ENCODE measurements around the gene ZSCAN9. TPM values are rescaled to one million over a fixed set of nuclear protein-coding genes. Genes with fewer than 3 reads are reported as not detected.

Gene ZSCAN9
- total and polyA plus RNA-seq, 2 of the 13 experiments (the other 11 are each of a cell fraction or from before 2014, with no cell fraction given): 14.6 to 17.8 TPM

DNA sequence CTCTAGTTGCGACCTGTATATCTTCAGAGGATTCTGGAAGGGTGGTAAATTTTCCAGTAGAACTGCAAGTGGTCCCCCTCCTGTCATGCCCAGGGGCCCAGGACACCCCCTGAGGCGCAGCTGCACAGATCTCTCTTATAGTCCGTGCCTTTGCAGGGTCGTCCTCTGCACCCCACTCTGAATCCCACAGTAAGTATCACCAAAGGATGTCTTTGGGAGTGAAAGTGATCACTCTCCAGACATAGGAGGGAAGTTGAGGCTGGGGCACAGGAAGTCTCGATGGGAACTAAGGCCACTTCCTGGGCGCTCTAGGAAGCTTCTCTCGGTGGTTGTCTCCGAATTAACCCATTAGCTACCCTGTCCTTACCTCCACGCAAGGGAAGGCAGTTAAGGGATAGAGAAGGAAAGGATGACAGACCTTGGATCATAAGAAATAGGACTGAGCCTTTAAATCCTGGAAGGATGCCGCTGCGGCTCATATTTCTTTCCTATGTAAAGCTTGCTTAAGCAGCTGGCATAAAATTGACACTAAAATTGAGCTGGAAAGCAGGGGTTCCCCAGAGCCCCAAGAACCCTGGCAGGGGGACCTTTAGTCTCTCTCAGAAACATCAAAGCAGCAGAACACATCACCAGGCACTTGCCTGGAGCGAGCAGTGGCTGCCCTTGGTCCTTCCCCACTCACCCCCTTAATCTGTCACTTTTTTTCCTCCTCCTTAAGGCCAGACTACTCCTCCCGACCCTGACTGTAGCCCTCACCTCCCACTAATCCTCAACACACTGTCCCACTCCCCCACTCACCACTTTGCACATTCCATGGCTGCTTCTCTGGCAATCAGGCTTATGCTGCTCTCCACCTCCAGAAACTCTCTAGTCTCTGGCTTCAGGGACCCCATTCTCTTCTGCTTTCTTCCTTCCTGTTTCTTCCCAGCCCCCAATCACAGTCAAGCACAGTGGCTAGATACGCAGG, 27.2 kb downstream of the ZSCAN9 start, which contains the start of gene ZKSCAN4 (continued):
- TF ChIP-seq, protein P1, sequence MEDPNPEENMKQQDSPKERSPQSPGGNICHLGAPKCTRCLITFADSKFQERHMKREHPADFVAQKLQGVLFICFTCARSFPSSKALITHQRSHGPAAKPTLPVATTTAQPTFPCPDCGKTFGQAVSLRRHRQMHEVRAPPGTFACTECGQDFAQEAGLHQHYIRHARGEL (CRISPR knock-in tag; IDR thresholded peaks at IDR 0.05): no peak
- no peak for TF ChIP-seq ZBTB42 (CRISPR knock-in tag; IDR thresholded peaks at IDR 0.05)
- TF ChIP-seq REST (IDR thresholded peaks at IDR 0.05; ENCODE audit: borderline replicate concordance in 1 of 2, low read depth in 1 of 2, low read length in 2 of 2): peak in 1 of 2 experiments; percentile 63; a peak in 1 of 4 replicates
- TF ChIP-seq ZNF256 (CRISPR knock-in tag; conservative IDR thresholded peaks at IDR 0.05): 0 out of 2 replicates have a peak, but pooled peaks have one; percentile 17
- peak; percentile 80 for TF ChIP-seq POLR2G (IDR thresholded peaks at IDR 0.05; ENCODE audit: low read depth, low read length)
- TF ChIP-seq KDM6A (CRISPR knock-in tag; IDR thresholded peaks at IDR 0.05; ENCODE audit: low read depth): no peak
- TF ChIP-seq ZSCAN21 (CRISPR knock-in tag; IDR thresholded peaks at IDR 0.05; ENCODE audit: borderline replicate concordance): no peak
- TF ChIP-seq, protein P2, sequence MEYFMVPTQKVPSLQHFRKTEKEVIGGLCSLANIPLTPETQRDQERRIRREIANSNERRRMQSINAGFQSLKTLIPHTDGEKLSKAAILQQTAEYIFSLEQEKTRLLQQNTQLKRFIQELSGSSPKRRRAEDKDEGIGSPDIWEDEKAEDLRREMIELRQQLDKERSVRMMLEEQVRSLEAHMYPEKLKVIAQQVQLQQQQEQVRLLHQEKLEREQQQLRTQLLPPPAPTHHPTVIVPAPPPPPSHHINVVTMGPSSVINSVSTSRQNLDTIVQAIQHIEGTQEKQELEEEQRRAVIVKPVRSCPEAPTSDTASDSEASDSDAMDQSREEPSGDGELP (IDR thresholded peaks at IDR 0.05; ENCODE audit: borderline replicate concordance, low read depth): no peak
- TF ChIP-seq ZNF691 (CRISPR knock-in tag; IDR thresholded peaks at IDR 0.05; ENCODE audit: borderline replicate concordance, low read depth): no peak
- no peak for TF ChIP-seq JUN (CRISPR knock-in tag; IDR thresholded peaks at IDR 0.05)
- peak; percentile 90 for TF ChIP-seq ZBTB40 (IDR thresholded peaks at IDR 0.05)
- TF ChIP-seq ZBTB40 (CRISPR knock-in tag; IDR thresholded peaks at IDR 0.05): no peak; the same call in 1 of the 2 replicates
- TF ChIP-seq ZBTB38 (CRISPR knock-in tag; IDR thresholded peaks at IDR 0.05): no peak
